Measurements from ENCODE around the gene MTPN.

MTPN gene

GRCh38 chr7:135920478-135920877 is 56.7 kb downstream of the MTPN start:
- DNase-seq = no peak

- no peak for DNase-seq
Measured at GRCh38 chr7:135919071-135919841, 57.9 kb downstream of the MTPN start.

- no peak for DNase-seq
Measured at GRCh38 chr7:135918134-135918533, 59.0 kb downstream of the MTPN start.

- DNase-seq = no peak
Measured at GRCh38 chr7:135917721-135918120, 59.4 kb downstream of the MTPN start.

GRCh38 chr7:135914346-135914745 is 62.8 kb downstream of the MTPN start:
- DNase-seq = no peak

GRCh38 chr7:135913404-135913803 is 63.8 kb downstream of the MTPN start:
- DNase-seq = no peak

GRCh38 chr7:135911099-135911498 is 66.1 kb downstream of the MTPN start:
- no peak for DNase-seq

- no peak for DNase-seq
Measured at GRCh38 chr7:135910393-135911036, 66.6 kb downstream of the MTPN start.

GRCh38 chr7:135905858-135906257 is 71.3 kb downstream of the MTPN start:
- DNase-seq = no peak

GRCh38 chr7:135905355-135905754 is 71.8 kb downstream of the MTPN start:
- no peak for DNase-seq

- DNase-seq = no peak
Measured at GRCh38 chr7:135904282-135904681, 72.9 kb downstream of the MTPN start.

GRCh38 chr7:135901585-135902540 is 75.3 kb downstream of the MTPN start:
- DNase-seq = no peak

- DNase-seq = no peak
Measured at GRCh38 chr7:135900065-135900546, 77.1 kb downstream of the MTPN start.

- DNase-seq = no peak
Measured at GRCh38 chr7:135899458-135900064, 77.6 kb downstream of the MTPN start.

GRCh38 chr7:135898226-135898625 is 78.9 kb downstream of the MTPN start:
- DNase-seq = no peak

- DNase-seq = no peak
Measured at GRCh38 chr7:135894816-135895215, 82.3 kb downstream of the MTPN start.

GRCh38 chr7:135889823-135890222 is 87.3 kb downstream of the MTPN start:
- no peak for DNase-seq

GRCh38 chr7:135888740-135889139 is 88.4 kb downstream of the MTPN start:
- DNase-seq = no peak

GRCh38 chr7:135886345-135887132 is 90.6 kb downstream of the MTPN start:
- no peak for DNase-seq

GRCh38 chr7:135884495-135885232 is 92.5 kb downstream of the MTPN start:
- no peak for DNase-seq

- DNase-seq = no peak
Measured at GRCh38 chr7:135879233-135879632, 97.9 kb downstream of the MTPN start.
